Astrocyte of the spinal cord (primary cell): Measurements from ENCODE around the gene SEMG1.

Experiments used
- DNase-seq: peaks from one replicate; pipeline ENCODE4 v3.0.0; 2011; ENCODE audit warnings: low read depth, low spot score
- H3K4me3 ChIP-seq: 2 replicates; pipeline ENCODE4 v1.5.1; 2011; ENCODE audit warnings: low read depth, mild to moderate bottlenecking, low read length, moderate library complexity
- CTCF ChIP-seq: IDR thresholded peaks from 2 replicates; pipeline ENCODE4 v1.5.1; 2012; ENCODE audit warnings: low read depth, mild to moderate bottlenecking, low read length, inconsistent platforms
- in situ Hi-C: cut with HindIII; loops from 2 replicates; pipeline ENCODE4 v1.10.0; 2017; ENCODE audit warnings: low sequenced_read_pairs

The SEMG1 gene

DNA sequence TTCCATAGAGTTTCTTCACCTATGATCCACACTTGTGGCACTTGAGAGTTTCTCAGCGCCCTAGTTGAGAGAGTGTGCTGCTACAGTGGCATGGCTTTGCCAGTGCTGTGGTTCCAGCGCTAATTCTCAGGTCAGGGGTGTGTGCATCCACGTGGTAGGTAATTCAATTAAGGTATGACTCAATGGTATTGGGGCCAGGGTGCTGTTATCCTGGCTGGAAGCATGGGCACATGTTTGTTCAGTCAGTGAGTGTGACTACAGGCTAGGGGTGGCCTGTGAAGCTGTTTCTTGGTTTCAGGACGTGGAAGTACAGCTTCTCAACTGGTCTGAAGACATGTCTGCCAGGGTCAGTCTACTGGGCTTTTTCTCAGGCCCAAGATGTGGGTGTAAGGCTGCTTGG, 11.3 kb downstream of the SEMG1 start:
- H3K4me3 ChIP-seq, result no peak overlapping the region
- in situ Hi-C loops, result no loop called here
- DNase-seq, result no peak
- no peak for TF ChIP-seq CTCF

- in situ Hi-C loops, result no loop called here
- no peak for TF ChIP-seq CTCF
- no peak overlapping the region for H3K4me3 ChIP-seq
- no peak for DNase-seq
These were observed 11.8 kb downstream of the SEMG1 start for GRCh38 chr20:45218636-45219035.

DNA sequence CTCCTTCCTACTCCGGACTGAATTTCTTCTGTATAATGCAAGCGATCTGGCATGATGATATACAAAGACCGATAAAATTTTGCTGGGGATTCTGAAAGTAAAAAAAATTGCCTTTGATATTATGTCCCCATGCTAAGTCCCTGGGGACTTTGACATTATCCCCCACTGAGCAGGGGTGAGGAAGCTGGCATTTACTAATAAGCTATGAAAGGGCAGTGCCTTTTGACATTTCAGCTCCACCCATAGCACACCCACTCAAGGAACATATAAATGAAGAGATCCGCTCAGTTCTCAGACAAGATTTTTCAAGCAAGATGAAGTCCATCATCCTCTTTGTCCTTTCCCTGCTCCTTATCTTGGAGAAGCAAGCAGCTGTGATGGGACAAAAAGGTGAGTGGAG, 14.2 kb downstream of the SEMG1 start, which contains the start of gene SEMG2:
Gene SEMG2 (plus strand): TSS at position 298 of the 400 bp plus-strand sequence. CDS start 17 bp downstream, at position 315.
- TF ChIP-seq CTCF, result no peak
- in situ Hi-C loops, result no loop called here
- DNase-seq, result no peak
- H3K4me3 ChIP-seq, result no peak within 1 kb of the TSS

GRCh38 chr20:45223136-45223535, 16.3 kb downstream of the SEMG1 start:
- H3K4me3 ChIP-seq, result no peak overlapping the region
- DNase-seq, result no peak
- in situ Hi-C loops, result no loop called here
- no peak for TF ChIP-seq CTCF

DNA sequence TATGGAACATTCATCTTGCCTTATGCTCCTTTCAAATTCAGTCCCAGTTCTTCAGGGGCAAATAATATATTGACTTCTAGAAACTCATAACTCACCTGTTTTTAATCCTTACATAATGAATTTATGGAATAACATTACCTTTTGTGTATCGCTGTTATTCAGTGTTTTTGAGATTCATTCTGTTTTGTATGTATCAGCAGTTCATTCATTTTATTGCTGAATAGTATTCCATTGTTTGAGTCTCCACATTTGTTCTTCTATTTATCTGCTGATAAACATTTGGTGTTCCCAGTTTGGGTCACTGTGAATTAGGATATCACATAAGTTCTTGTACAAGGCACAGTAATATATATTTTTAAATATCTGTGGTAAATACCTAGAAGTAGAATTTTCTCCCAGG, 19.5 kb downstream of the SEMG1 start:
- TF ChIP-seq CTCF, result no peak
- DNase-seq, result no peak
- H3K4me3 ChIP-seq, result no peak overlapping the region
- in situ Hi-C loops, result no loop called here

DNA sequence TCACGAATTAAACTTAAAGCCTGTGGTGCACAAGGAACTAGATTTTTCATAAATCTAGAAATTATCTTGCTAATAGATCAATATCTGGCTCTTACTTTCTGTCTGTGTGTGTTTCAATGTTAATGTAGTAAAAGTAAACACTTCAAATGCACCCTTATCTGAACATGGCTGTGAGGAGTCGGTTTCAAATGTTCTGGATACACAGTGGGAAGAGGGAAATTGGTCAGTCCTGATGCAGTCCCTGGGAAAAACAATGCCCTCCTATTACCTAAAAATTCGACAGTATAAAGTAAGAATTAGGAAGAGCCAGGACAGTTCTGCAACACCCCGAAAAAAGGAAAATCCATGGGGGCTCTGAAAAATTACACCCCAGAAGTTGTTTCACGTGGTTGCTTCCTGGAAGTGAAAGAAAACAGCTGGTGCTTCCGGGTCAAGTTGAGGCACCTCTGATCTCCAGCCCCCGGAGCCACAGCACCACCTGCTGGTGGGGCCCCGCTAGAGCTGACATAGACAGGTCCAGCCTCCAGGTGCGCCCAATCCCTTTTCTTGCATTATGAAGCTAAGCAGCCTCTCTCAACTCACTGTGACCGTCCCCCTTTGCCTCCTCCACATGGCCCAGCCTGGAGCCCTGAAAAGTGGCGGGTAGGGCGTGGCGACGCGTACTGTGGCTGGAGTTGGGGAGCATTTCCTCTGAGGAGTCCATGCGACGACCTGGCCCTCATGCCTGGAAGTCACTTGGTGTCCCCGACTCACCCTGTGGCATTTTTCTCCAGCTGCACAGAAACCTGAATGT, 22.6 kb downstream of the SEMG1 start:
- in situ Hi-C loops, result no loop called here
- H3K4me3 ChIP-seq, result no peak overlapping the region
- no peak for DNase-seq
- TF ChIP-seq CTCF, result peak; percentile 44
